ENCODE data around the gene OLFM2.

The OLFM2 gene

DNA sequence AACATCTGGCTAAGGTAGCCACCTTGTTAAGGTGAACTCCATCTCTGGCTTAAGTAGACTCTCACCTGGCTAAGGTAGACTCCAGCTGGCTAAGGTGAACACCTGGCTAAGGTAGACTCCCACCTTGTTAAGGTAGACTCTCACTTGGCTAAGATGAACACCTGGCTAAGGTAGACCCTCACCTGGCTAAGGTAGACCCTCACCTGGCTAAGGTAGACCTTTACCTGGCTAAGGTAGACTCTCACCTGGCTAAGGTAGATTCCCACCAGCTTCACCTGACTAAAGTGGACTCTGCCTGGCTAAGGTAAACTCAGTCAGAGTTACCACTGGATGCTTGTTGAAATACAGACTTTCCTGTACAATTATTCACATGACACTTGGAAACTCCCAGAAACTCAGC is 77.5 kb downstream of the OLFM2 start:
- H3K27ac ChIP-seq: no peak overlapping the region
- H3K4me2 ChIP-seq: no peak overlapping the region
- TF ChIP-seq, protein P1, sequence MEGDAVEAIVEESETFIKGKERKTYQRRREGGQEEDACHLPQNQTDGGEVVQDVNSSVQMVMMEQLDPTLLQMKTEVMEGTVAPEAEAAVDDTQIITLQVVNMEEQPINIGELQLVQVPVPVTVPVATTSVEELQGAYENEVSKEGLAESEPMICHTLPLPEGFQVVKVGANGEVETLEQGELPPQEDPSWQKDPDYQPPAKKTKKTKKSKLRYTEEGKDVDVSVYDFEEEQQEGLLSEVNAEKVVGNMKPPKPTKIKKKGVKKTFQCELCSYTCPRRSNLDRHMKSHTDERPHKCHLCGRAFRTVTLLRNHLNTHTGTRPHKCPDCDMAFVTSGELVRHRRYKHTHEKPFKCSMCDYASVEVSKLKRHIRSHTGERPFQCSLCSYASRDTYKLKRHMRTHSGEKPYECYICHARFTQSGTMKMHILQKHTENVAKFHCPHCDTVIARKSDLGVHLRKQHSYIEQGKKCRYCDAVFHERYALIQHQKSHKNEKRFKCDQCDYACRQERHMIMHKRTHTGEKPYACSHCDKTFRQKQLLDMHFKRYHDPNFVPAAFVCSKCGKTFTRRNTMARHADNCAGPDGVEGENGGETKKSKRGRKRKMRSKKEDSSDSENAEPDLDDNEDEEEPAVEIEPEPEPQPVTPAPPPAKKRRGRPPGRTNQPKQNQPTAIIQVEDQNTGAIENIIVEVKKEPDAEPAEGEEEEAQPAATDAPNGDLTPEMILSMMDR (conservative IDR thresholded peaks at IDR 0.05; ENCODE audit: low read depth, low read length): no peak

DNA sequence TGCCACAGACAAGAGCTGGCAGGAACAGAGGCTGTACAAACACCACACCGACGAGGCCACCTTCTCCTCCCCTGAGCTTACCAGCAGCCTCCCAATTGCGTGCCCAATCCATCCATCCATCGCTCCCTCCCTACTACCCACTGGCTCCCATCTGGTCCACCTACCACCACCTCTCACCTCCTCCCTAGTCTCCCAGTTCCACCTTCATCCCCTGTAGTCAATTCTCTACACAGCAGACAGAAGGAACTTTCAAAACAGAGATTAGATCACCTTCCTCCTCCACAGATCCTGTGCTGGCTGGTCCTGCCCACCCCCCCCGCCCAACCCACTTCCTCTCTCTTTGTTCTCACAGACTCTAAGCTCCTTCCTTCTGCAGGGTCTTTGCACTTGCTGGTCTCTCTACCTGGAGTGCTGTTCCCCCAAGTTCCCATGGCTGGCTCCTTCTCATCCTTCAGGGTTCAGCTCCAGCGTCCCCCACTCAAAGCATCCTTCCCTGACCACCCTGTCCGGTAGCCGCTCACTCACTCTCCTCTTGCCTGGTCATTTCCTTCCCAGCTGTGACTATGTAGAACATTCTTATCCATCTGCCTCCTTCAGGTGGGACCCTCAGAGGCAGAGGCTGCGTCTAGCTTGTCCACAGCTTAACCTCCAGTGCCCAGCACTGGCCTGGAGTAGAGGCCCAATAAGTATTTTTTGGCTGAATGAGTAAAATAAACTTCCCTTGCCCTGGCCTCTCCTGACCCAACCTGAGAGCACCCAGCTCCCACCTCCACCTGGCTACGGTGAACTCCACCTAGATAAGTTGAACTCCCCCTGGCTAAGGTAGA is 78.2 kb downstream of the OLFM2 start:
- TF ChIP-seq, protein P1 (conservative IDR thresholded peaks at IDR 0.05; ENCODE audit: low read depth, low read length): no peak
- H3K27ac ChIP-seq: no peak overlapping the region
- no peak overlapping the region for H2AFZ ChIP-seq (ENCODE audit: low read depth)
- no peaks in the 10 kb centered on the region for H3K79me2 ChIP-seq (ENCODE audit: insufficient read depth, low read depth)
- peaks cover 1% of the 10 kb centered on the region; the same call in 1 of the 2 replicates for H3K27me3 ChIP-seq (ENCODE audit: insufficient read depth, low read depth)
- H3K9ac ChIP-seq: no peak overlapping the region
- no peaks in the 10 kb centered on the region for H3K36me3 ChIP-seq (ENCODE audit: insufficient read depth)
- H3K4me1 ChIP-seq (ENCODE audit: low read depth, poor library complexity, severe bottlenecking): no peaks in the 10 kb centered on the region
- no peaks in the 10 kb centered on the region for H4K20me1 ChIP-seq (ENCODE audit: insufficient read depth)
- H3K4me3 ChIP-seq (IDR thresholded peaks at IDR 0.05; ENCODE audit: insufficient read depth, low read depth, low read length): no peak overlapping the region
- no peak overlapping the region for H3K4me2 ChIP-seq

More for the DNA sequence above, 77.5 kb downstream of the OLFM2 start:
- H3K79me2 ChIP-seq (ENCODE audit: insufficient read depth, low read depth): no peaks in the 10 kb centered on the region
- H3K36me3 ChIP-seq (ENCODE audit: insufficient read depth): no peaks in the 10 kb centered on the region
- no peak overlapping the region for H3K9ac ChIP-seq
- H3K27me3 ChIP-seq (ENCODE audit: insufficient read depth, low read depth): peaks cover 3% of the 10 kb centered on the region; the same call in 1 of the 2 replicates
- no peaks in the 10 kb centered on the region for H4K20me1 ChIP-seq (ENCODE audit: insufficient read depth)
- H3K4me3 ChIP-seq (IDR thresholded peaks at IDR 0.05; ENCODE audit: insufficient read depth, low read depth, low read length): no peak overlapping the region
- H2AFZ ChIP-seq (ENCODE audit: low read depth): no peak overlapping the region
- no peaks in the 10 kb centered on the region for H3K4me1 ChIP-seq (ENCODE audit: low read depth, poor library complexity, severe bottlenecking)

DNA sequence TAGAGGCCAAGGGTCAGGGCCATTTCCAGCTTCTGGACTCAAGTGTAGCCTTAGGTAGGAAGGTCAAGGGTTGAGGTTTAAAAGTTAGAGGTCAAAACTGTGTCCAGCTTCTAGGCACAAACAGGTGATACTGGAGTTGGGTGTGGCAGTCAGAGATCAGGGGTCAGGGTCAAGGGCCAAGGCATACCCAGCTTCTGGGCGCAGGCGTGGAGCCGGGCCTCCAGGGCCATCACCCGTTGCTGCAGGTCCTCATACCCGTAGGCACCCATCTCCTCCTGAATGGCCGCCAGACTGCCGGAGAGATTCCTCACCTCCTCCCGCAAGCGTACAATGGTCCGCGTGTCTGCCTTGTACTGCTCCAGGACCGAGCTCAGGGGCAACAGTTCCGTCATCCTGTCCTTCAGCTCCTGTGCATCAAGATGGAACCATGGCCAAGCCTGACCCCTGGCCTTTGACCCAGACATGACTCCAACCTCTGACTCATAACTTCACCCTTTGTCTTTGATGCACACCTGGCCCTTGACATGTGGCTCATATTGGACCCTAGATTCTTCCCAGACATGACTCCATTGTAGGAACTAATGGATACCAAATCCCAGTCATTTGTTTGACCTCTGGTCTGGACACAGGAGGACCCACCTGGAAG is 79.1 kb downstream of the OLFM2 start:
- H3K27ac ChIP-seq: no peak overlapping the region
- H3K79me2 ChIP-seq (ENCODE audit: insufficient read depth, low read depth): no peaks in the 10 kb centered on the region
- TF ChIP-seq, protein P1 (conservative IDR thresholded peaks at IDR 0.05; ENCODE audit: low read depth, low read length): no peak
- no peak overlapping the region for H3K4me2 ChIP-seq
- no peaks in the 10 kb centered on the region for H3K36me3 ChIP-seq (ENCODE audit: insufficient read depth)
- H4K20me1 ChIP-seq (ENCODE audit: insufficient read depth): no peaks in the 10 kb centered on the region
- H3K9ac ChIP-seq: no peak overlapping the region
- no peaks in the 10 kb centered on the region for H3K4me1 ChIP-seq (ENCODE audit: low read depth, poor library complexity, severe bottlenecking)
- no peak overlapping the region for H2AFZ ChIP-seq (ENCODE audit: low read depth)
- H3K4me3 ChIP-seq (IDR thresholded peaks at IDR 0.05; ENCODE audit: insufficient read depth, low read depth, low read length): no peak overlapping the region
- no peaks in the 10 kb centered on the region; the same call in 1 of the 2 replicates for H3K27me3 ChIP-seq (ENCODE audit: insufficient read depth, low read depth)

DNA sequence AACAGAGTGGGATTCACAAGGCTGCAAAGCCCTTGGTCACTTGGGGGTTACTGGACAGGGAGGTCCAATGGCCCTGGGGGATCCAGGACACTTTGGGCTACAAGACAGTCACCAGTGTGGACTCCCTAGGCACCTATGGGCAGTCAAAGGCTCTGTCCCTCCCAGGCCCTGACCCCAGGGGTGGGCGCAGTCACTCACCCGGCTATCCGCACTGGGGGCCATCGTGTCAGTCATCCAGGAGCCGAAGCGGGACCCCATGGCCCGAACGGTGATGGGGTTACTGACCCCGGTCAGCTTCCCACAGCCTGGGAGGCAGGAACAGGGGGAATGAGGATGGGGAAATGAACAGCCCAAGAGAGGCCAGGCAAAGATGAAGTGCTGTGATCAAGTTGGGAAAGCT is 79.7 kb downstream of the OLFM2 start:
- no peaks in the 10 kb centered on the region for H4K20me1 ChIP-seq (ENCODE audit: insufficient read depth)
- H3K4me2 ChIP-seq: no peak overlapping the region
- H2AFZ ChIP-seq (ENCODE audit: low read depth): no peak overlapping the region
- no peaks in the 10 kb centered on the region for H3K79me2 ChIP-seq (ENCODE audit: insufficient read depth, low read depth)
- H3K4me1 ChIP-seq (ENCODE audit: low read depth, poor library complexity, severe bottlenecking): no peaks in the 10 kb centered on the region
- no peaks in the 10 kb centered on the region; the same call in 1 of the 2 replicates for H3K27me3 ChIP-seq (ENCODE audit: insufficient read depth, low read depth)
- H3K4me3 ChIP-seq (IDR thresholded peaks at IDR 0.05; ENCODE audit: insufficient read depth, low read depth, low read length): no peak overlapping the region
- H3K36me3 ChIP-seq (ENCODE audit: insufficient read depth): no peaks in the 10 kb centered on the region
- TF ChIP-seq, protein P1 (conservative IDR thresholded peaks at IDR 0.05; ENCODE audit: low read depth, low read length): no peak
- no peak overlapping the region for H3K9ac ChIP-seq
- H3K27ac ChIP-seq: no peak overlapping the region
